ENCODE measurements around the gene TEX14.

DNA sequence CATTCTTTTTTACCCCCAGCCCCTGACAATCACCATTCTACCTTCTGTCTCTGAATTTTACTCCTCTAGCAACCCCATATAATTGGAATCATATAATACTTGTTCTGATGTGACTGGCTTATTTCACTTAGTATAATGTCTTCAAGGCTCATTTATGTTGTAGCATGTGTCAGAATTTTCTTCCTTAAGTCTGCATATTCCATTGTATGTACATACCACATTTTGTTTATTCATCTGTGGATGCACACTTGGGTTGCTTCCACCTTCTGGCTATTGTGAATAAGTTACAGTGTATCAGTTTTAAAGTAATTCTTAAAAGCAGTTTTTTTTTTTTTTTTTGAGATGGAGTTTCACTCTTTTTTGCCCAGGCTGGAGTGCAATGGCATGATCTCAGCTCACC lies 39.1 kb upstream of the TEX14 start:
- TF ChIP-seq, protein P1, sequence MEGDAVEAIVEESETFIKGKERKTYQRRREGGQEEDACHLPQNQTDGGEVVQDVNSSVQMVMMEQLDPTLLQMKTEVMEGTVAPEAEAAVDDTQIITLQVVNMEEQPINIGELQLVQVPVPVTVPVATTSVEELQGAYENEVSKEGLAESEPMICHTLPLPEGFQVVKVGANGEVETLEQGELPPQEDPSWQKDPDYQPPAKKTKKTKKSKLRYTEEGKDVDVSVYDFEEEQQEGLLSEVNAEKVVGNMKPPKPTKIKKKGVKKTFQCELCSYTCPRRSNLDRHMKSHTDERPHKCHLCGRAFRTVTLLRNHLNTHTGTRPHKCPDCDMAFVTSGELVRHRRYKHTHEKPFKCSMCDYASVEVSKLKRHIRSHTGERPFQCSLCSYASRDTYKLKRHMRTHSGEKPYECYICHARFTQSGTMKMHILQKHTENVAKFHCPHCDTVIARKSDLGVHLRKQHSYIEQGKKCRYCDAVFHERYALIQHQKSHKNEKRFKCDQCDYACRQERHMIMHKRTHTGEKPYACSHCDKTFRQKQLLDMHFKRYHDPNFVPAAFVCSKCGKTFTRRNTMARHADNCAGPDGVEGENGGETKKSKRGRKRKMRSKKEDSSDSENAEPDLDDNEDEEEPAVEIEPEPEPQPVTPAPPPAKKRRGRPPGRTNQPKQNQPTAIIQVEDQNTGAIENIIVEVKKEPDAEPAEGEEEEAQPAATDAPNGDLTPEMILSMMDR (IDR thresholded peaks at IDR 0.05; ENCODE audit: extremely low read depth in 1 of 2, insufficient read depth in 1 of 2, low read depth in 1 of 2, low read length in 2 of 2) = no peak
- TF ChIP-seq JUN (IDR thresholded peaks at IDR 0.05; ENCODE audit: borderline replicate concordance, insufficient read depth, insufficient read length, low read depth) (no peak), POLR2A (IDR thresholded peaks at IDR 0.05; ENCODE audit: low read depth, low read length) (no peak), POLR2AphosphoS5 (IDR thresholded peaks at IDR 0.05; ENCODE audit: insufficient read depth, low read depth, low read length) (no peak), EZH2 (IDR thresholded peaks at IDR 0.05; ENCODE audit: borderline replicate concordance, low read depth, low read length, severe bottlenecking) (no peak), MYC (IDR thresholded peaks at IDR 0.05; ENCODE audit: low read depth, low read length) (no peak)
- TF ChIP-seq, protein P2, sequence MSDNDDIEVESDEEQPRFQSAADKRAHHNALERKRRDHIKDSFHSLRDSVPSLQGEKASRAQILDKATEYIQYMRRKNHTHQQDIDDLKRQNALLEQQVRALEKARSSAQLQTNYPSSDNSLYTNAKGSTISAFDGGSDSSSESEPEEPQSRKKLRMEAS (IDR thresholded peaks at IDR 0.05; ENCODE audit: insufficient read depth, insufficient read length) = no peak

All from endothelial cell of umbilical vein (primary cell).